ENCODE data around the gene CFAP47. TPM values are rescaled to one million over a fixed set of nuclear protein-coding genes. Genes with fewer than 3 reads are reported as not detected.

The CFAP47 gene
- total and polyA plus RNA-seq, 2 donors (not counting 3 experiments of a cell fraction or from before 2014, with no cell fraction given): not detected

DNA sequence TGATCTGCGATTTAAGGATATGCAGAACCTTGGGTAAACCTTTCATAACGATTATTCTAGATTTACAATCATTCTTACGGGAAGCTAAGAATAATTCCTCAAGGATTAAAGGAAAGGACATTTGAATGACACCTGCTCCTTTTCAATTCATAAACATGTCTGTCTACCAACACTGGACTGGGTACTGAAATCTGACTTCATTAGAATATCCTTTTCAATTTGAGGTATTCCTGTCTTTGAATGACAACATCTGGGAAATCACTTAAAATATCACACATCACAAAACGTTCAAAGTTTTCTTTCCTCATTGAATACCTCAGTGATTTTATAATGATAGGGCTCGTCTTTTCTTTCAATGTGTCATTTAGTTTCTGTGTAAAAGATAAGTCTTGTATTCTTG lies 87.7 kb downstream of the CFAP47 start:
- no peak overlapping the region for H3K4me2 ChIP-seq (ENCODE audit: insufficient read depth, low read length)
- H2AFZ ChIP-seq (ENCODE audit: low read depth, low read length): no peak overlapping the region
- no peaks in the 10 kb centered on the region for H4K20me1 ChIP-seq (replicated peaks; ENCODE audit: control insufficient read depth, extremely low read depth, insufficient read depth, low read length)
- BruUV-seq (replicated peaks): no TSS peak
- no peaks in the 10 kb centered on the region for H3K27me3 ChIP-seq (ENCODE audit: control insufficient read depth in 2 of 2, insufficient read depth in 2 of 2, low read length in 2 of 2)
- DNase-seq (ENCODE audit: low read depth, low spot score): no peak
- dilution Hi-C loops (cut with MboI; ENCODE audit: extremely low pct_ligation_motif_present, low sequenced_read_pairs): no loop called here
- TF ChIP-seq EZH2 (IDR thresholded peaks at IDR 0.05; ENCODE audit: borderline replicate concordance, low read depth, low read length, severe bottlenecking) (no peak), JUN (IDR thresholded peaks at IDR 0.05; ENCODE audit: borderline replicate concordance, insufficient read depth, insufficient read length, low read depth) (no peak), MYC (IDR thresholded peaks at IDR 0.05; ENCODE audit: low read depth, low read length) (no peak)
- H3K36me3 ChIP-seq (ENCODE audit: control insufficient read depth in 2 of 2, extremely low read depth in 1 of 2, insufficient read depth in 2 of 2, low read length in 2 of 2): no peaks in the 10 kb centered on the region
- ChIA-PET CTCF (no interaction called here), POLR2A (no interaction called here)
- FAIRE-seq: no peak
- H3K79me2 ChIP-seq (ENCODE audit: control insufficient read depth, insufficient read depth, low read length): no peaks in the 10 kb centered on the region
- H3K4me1 ChIP-seq (ENCODE audit: control insufficient read depth, extremely low read depth, insufficient read depth, low read length): no peaks in the 10 kb centered on the region
- H3K9me1 ChIP-seq (replicated peaks; ENCODE audit: control insufficient read depth, extremely low read depth, insufficient read depth, low read length): no peaks in the 10 kb centered on the region
- H3K4me3 ChIP-seq (replicated peaks in 1 of 3; ENCODE audit: insufficient read depth in 1 of 3, low read depth in 1 of 3, low read length in 3 of 3): no peak overlapping the region
- no peak overlapping the region for H3K27ac ChIP-seq (ENCODE audit: insufficient read depth, low read depth, low read length)
- H3K9ac ChIP-seq (replicated peaks; ENCODE audit: extremely low read depth, insufficient read depth, low read length): no peak overlapping the region
- H3K9me3 ChIP-seq (replicated peaks; ENCODE audit: control insufficient read depth, insufficient read depth, low read length): no peaks in the 10 kb centered on the region
- intact Hi-C loops (cut with micrococcal nuclease): no loop called here

DNA sequence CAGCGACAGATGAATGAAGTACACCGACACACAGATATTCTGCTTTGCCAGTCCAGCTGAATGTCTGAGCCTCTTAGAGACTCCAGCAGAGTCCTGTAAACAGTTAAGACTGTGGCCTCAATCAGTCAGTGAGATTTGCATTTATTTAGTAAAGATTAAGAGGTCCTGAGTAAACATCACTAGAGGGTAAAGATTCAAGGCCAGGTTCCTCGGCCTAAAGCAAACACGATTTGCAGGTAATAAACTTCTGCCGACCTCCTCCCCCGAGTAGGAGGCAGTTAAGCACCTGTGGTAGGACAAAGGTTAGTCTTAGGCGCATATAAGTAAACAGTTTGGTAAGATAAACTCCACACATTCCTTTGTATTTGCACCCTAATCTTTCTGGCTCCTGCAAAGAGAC lies 99.6 kb downstream of the CFAP47 start:
- dilution Hi-C loops (cut with MboI; ENCODE audit: extremely low pct_ligation_motif_present, low sequenced_read_pairs): no loop called here
- FAIRE-seq: no peak

More for the DNA sequence above, 99.6 kb downstream of the CFAP47 start:
- TF ChIP-seq POLR2AphosphoS5 (IDR thresholded peaks at IDR 0.05; ENCODE audit: insufficient read depth, low read depth, low read length) (no peak), CTCF (IDR thresholded peaks at IDR 0.05; ENCODE audit: extremely low read depth in 1 of 2, insufficient read depth in 1 of 2, low read depth in 1 of 2, low read length in 2 of 2) (no peak), POLR2A (IDR thresholded peaks at IDR 0.05; ENCODE audit: low read depth, low read length) (no peak), MYC (IDR thresholded peaks at IDR 0.05; ENCODE audit: low read depth, low read length) (no peak)
- Histone ChIP-seq H3K4me3 (replicated peaks in 1 of 3; ENCODE audit: insufficient read depth in 1 of 3, low read depth in 1 of 3, low read length in 3 of 3) (no peak overlapping the region), H3K9me1 (replicated peaks; ENCODE audit: control insufficient read depth, extremely low read depth, insufficient read depth, low read length) (no peaks in the 10 kb centered on the region), H3K9me3 (replicated peaks; ENCODE audit: control insufficient read depth, insufficient read depth, low read length) (no peaks in the 10 kb centered on the region), H3K9ac (replicated peaks; ENCODE audit: extremely low read depth, insufficient read depth, low read length) (no peak overlapping the region), H3K27me3 (ENCODE audit: control insufficient read depth in 2 of 2, insufficient read depth in 2 of 2, low read length in 2 of 2) (no peaks in the 10 kb centered on the region), H3K36me3 (ENCODE audit: control insufficient read depth in 2 of 2, extremely low read depth in 1 of 2, insufficient read depth in 2 of 2, low read length in 2 of 2) (no peaks in the 10 kb centered on the region), H3K4me2 (ENCODE audit: insufficient read depth, low read length) (no peak overlapping the region), H3K4me1 (ENCODE audit: control insufficient read depth, extremely low read depth, insufficient read depth, low read length) (no peaks in the 10 kb centered on the region), H4K20me1 (replicated peaks; ENCODE audit: control insufficient read depth, extremely low read depth, insufficient read depth, low read length) (no peaks in the 10 kb centered on the region), H3K79me2 (ENCODE audit: control insufficient read depth, insufficient read depth, low read length) (no peaks in the 10 kb centered on the region), H3K27ac (ENCODE audit: insufficient read depth, low read depth, low read length) (no peak overlapping the region), H2AFZ (ENCODE audit: low read depth, low read length) (no peak overlapping the region)
- CTCF ChIA-PET: no interaction called here
- POLR2A ChIA-PET: no interaction called here
- DNase-seq (ENCODE audit: low read depth, low spot score): no peak
- no TSS peak for BruUV-seq (replicated peaks)
- intact Hi-C loops (cut with micrococcal nuclease): no loop called here
